Panc1 (cell line): Measurements from ENCODE around the gene KAT2B.

Experiments used
- POLR2AphosphoS5 ChIP-seq: IDR thresholded peaks from 2 replicates; pipeline ENCODE4 v1.6.1; 2012; ENCODE audit warnings: mild to moderate bottlenecking, low read depth, low read length, moderate library complexity
- TF ChIP-seq, protein P1 (sequence below): fragments of 450-650 bp; IDR thresholded peaks from 2 replicates; pipeline ENCODE4 v1.5.1; 2017; ENCODE audit warnings: mild to moderate bottlenecking

DNA sequence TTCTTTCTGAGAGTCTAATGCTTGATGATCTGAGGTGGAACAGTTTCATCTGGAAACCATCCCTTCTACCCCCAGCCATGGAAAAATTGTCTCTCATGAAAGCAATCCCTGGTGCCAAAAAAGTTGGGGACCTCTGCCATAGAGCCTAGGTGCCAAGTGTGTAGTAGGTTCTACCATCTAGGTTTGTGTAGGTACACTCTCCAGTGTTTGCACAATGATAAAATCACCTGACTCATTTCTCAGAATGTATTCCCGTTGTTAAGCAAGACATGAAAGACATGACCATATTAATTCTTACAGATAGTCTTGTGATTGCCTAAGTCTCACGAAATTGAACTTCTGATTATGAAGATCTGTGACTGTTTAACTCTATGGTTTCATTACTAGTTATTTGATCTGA, 68.6 kb downstream of the KAT2B start:
- TF ChIP-seq, protein P1, sequence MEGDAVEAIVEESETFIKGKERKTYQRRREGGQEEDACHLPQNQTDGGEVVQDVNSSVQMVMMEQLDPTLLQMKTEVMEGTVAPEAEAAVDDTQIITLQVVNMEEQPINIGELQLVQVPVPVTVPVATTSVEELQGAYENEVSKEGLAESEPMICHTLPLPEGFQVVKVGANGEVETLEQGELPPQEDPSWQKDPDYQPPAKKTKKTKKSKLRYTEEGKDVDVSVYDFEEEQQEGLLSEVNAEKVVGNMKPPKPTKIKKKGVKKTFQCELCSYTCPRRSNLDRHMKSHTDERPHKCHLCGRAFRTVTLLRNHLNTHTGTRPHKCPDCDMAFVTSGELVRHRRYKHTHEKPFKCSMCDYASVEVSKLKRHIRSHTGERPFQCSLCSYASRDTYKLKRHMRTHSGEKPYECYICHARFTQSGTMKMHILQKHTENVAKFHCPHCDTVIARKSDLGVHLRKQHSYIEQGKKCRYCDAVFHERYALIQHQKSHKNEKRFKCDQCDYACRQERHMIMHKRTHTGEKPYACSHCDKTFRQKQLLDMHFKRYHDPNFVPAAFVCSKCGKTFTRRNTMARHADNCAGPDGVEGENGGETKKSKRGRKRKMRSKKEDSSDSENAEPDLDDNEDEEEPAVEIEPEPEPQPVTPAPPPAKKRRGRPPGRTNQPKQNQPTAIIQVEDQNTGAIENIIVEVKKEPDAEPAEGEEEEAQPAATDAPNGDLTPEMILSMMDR, result no peak
- no peak for TF ChIP-seq POLR2AphosphoS5
